HCT116 (cell line): ENCODE results near the gene AOPEP. TPM values are rescaled to one million over a fixed set of nuclear protein-coding genes. Genes with fewer than 3 reads are reported as not detected.
A peak's percentile ranks its signal among the peaks of the same experiment; 100 is the strongest.

ENCODE experiments used
- ATAC-seq: fragments of 200-7000 bp; cut with Tn5 transposase; 2 replicates; pipeline ENCODE4 v1.9.1; 2020; ENCODE audit warnings: mild to moderate bottlenecking, moderate library complexity
- BruUV-seq: library from RNA; stranded (reverse); fragments of 400-500 nt; replicated peaks from 2 replicates; lab custom pipeline; 2021; lab: Mats Ljungman, UMichigan
- CTCF ChIA-PET: fragments of 300-600 bp; sonication (Branson Sonifier 250); formaldehyde crosslinking; loops from one replicate; lab custom pipeline; 2021; ENCODE audit warnings: antibody characterized with exemption; lab: Charles Lee
- POLR2A ChIA-PET: fragments of 300-600, 350-600 bp; sonication (Branson Sonifier 250); formaldehyde crosslinking; loops from one replicate; lab custom pipeline; 2021; ENCODE audit warnings: antibody characterized with exemption; lab: Charles Lee
- RAD21 ChIA-PET, 2 experiments: fragments of 300-600 bp; sonication (Branson Sonifier 250); formaldehyde crosslinking; loops; one replicate each; lab custom pipeline; 2023; ENCODE audit warnings: low total read pairs in 2 of 2; ENCODE audit not compliant: uncharacterized antibody in 2 of 2, unreplicated experiment in 2 of 2, low non-redundant PET in 1 of 2; lab: Charles Lee
- DNase-seq: peaks from one replicate; pipeline ENCODE4 v3.0.0-alpha.2; 2010; ENCODE audit warnings: low read depth, low spot score
- H2AFZ ChIP-seq: fragments of 200-600 bp; shearing (Covaris generic), sonication (generic); 2 replicates; pipeline ENCODE4 v1.6.1; 2017; ENCODE audit warnings: low read depth, mixed run types, mixed read lengths, antibody characterized with exemption, low read length; ENCODE audit not compliant: poor library complexity, severe bottlenecking
- H3K27ac ChIP-seq: 2 replicates; pipeline ENCODE4 v1.5.1; 2012; ENCODE audit warnings: low read depth, low read length
- H3K27me3 ChIP-seq: fragments of 200-600 bp; sonication (generic); 2 replicates; pipeline ENCODE4 v1.6.1; 2016; ENCODE audit warnings: mixed run types, low read length, mixed read lengths; ENCODE audit not compliant: insufficient read depth
- H3K36me3 ChIP-seq, 2 experiments: fragments of 200-500 bp in 1 of 2; fragments of 200-600 bp in 1 of 2; sonication (Bioruptor generic) in 1 of 2; sonication (generic) in 1 of 2; 2 replicates each; pipeline versions ENCODE4 v1.5.1 to v1.6.1; 2014 to 2016; ENCODE audit warnings: low read length in 2 of 2, inconsistent platforms in 1 of 2, mixed read lengths in 1 of 2, mixed run types in 1 of 2; ENCODE audit not compliant: insufficient read depth in 2 of 2, control insufficient read depth in 1 of 2
- H3K4me1 ChIP-seq, 2 experiments: fragments of 200-600 bp in 1 of 2; sonication (generic) in 1 of 2; 2 replicates each; pipeline versions ENCODE4 v1.5.1 to v1.6.1; 2012 to 2017; ENCODE audit warnings: low read length in 2 of 2, inconsistent platforms in 1 of 2, mild to moderate bottlenecking in 1 of 2, mixed read lengths in 1 of 2, mixed run types in 1 of 2, moderate library complexity in 1 of 2; ENCODE audit not compliant: insufficient read depth in 2 of 2, control insufficient read depth in 1 of 2
- H3K4me2 ChIP-seq: fragments of 200-600 bp; sonication (generic); 2 replicates; pipeline ENCODE4 v1.6.1; 2017; ENCODE audit warnings: mixed run types, low read length, mixed read lengths
- H3K4me3 ChIP-seq, 2 experiments: fragments of 200-600 bp in 1 of 2; sonication (generic) in 1 of 2; replicated peaks in 1 of 2; 2 replicates each; pipeline ENCODE4 v1.5.1; 2011 to 2016; ENCODE audit warnings: low read length in 2 of 2, control low read depth in 1 of 2, low read depth in 1 of 2, mild to moderate bottlenecking in 1 of 2, mixed read lengths in 1 of 2, mixed run types in 1 of 2
- H3K79me2 ChIP-seq: fragments of 200-600 bp; sonication (generic); 2 replicates; pipeline ENCODE4 v1.6.1; 2017; ENCODE audit warnings: mild to moderate bottlenecking, mixed run types, low read length, moderate library complexity, mixed read lengths; ENCODE audit not compliant: insufficient read depth
- H3K9ac ChIP-seq: fragments of 200-600 bp; sonication (generic); 2 replicates; pipeline ENCODE4 v1.6.1; 2016; ENCODE audit warnings: low read length, mixed read lengths
- H3K9me2 ChIP-seq: fragments of 200-600 bp; sonication (generic), shearing (Covaris generic); 2 replicates; pipeline ENCODE4 v1.6.1; 2017; ENCODE audit warnings: mixed run types, mild to moderate bottlenecking, moderate library complexity; ENCODE audit not compliant: insufficient read depth
- H3K9me3 ChIP-seq, 2 experiments: fragments of 200-500 bp in 1 of 2; fragments of 200-600 bp in 1 of 2; sonication (Bioruptor generic) in 1 of 2; sonication (generic) in 1 of 2; 2 replicates each; pipeline ENCODE4 v1.6.1; 2014 to 2017; ENCODE audit warnings: low read length in 2 of 2, mixed read lengths in 2 of 2, inconsistent platforms in 1 of 2, low read depth in 1 of 2, mild to moderate bottlenecking in 1 of 2, mixed run types in 1 of 2, moderate library complexity in 1 of 2; ENCODE audit not compliant: control insufficient read depth in 1 of 2, insufficient read depth in 1 of 2
- H4K20me1 ChIP-seq: fragments of 200-600 bp; sonication (generic), shearing (Covaris generic); 2 replicates; pipeline ENCODE4 v1.6.1; 2017; ENCODE audit warnings: mixed run types, mild to moderate bottlenecking, moderate library complexity; ENCODE audit not compliant: insufficient read depth
- CBX3 ChIP-seq: IDR thresholded peaks from 2 replicates; pipeline ENCODE4 v1.6.1; 2012; ENCODE audit warnings: low read depth
- CEBPB ChIP-seq: IDR thresholded peaks from 2 replicates; pipeline ENCODE4 v1.6.1; 2012; ENCODE audit warnings: low read depth
- ELF1 ChIP-seq: IDR thresholded peaks from 2 replicates; pipeline ENCODE4 v1.6.1; 2012; ENCODE audit warnings: low read depth, borderline replicate concordance
- EZH2 ChIP-seq: fragments of 200-600 bp; sonication (generic); IDR thresholded peaks from 2 replicates; pipeline ENCODE4 v1.6.1; 2017; ENCODE audit warnings: antibody characterized with exemption, mixed run types
- EZH2phosphoT487 ChIP-seq: fragments of 200-600 bp; IDR thresholded peaks from 2 replicates; pipeline ENCODE4 v1.6.1; 2018; ENCODE audit warnings: antibody characterized with exemption, borderline replicate concordance
- FOSL1 ChIP-seq: IDR thresholded peaks from 2 replicates; pipeline ENCODE4 v1.6.1; 2012; ENCODE audit warnings: low read depth
- JUND ChIP-seq: IDR thresholded peaks from 2 replicates; pipeline ENCODE4 v1.6.1; 2012
- POLR2A ChIP-seq: IDR thresholded peaks from 2 replicates; pipeline ENCODE4 v1.7.0; 2011; ENCODE audit warnings: borderline replicate concordance; ENCODE audit not compliant: insufficient read depth, insufficient read length; ENCODE audit errors: extremely low read depth
- RAD21 ChIP-seq: IDR thresholded peaks from 2 replicates; pipeline ENCODE4 v1.6.1; 2012; ENCODE audit warnings: low read depth, mild to moderate bottlenecking
- SIN3A ChIP-seq: IDR thresholded peaks from 2 replicates; pipeline ENCODE4 v1.6.1; 2012; ENCODE audit warnings: low read depth
- SRF ChIP-seq: IDR thresholded peaks from 2 replicates; pipeline ENCODE4 v1.6.1; 2012; ENCODE audit warnings: low read depth
- ZFX ChIP-seq: fragments of 450-650 bp; IDR thresholded peaks from 2 replicates; pipeline ENCODE4 v1.6.1; 2017
- ZNF274 ChIP-seq: fragments of 200-500 bp; sonication (Bioruptor generic); IDR thresholded peaks from 2 replicates; pipeline ENCODE4 v1.6.1; 2014; ENCODE audit warnings: mild to moderate bottlenecking, low read depth, low read length, inconsistent platforms
- intact Hi-C: fragments of 100-400 bp; cut with micrococcal nuclease; formaldehyde crosslinking; loops from 2 replicates; pipeline ENCODE4 v1.10.0; 2022
- total RNA-seq: library from RNA; stranded (reverse); gene quantifications from one replicate; pipeline ENCODE4 v1.2.1, GENCODE V29; 2021; ENCODE audit not compliant: unreplicated experiment
- TF ChIP-seq, protein P1 (sequence below): IDR thresholded peaks from 2 replicates; pipeline ENCODE4 v1.6.1; 2012
- TF ChIP-seq, protein P2 (sequence below): IDR thresholded peaks from 2 replicates; pipeline ENCODE4 v1.6.1; 2011; ENCODE audit warnings: mild to moderate bottlenecking, low read length, moderate library complexity; ENCODE audit not compliant: insufficient replicate concordance; ENCODE audit errors: extremely low read depth
- TF ChIP-seq, protein P3 (sequence below): IDR thresholded peaks from 2 replicates; pipeline ENCODE4 v1.6.1; 2012; ENCODE audit warnings: low read depth

The AOPEP gene
- total RNA-seq, 1 experiment from 2014 or later: 15.1 TPM

DNA sequence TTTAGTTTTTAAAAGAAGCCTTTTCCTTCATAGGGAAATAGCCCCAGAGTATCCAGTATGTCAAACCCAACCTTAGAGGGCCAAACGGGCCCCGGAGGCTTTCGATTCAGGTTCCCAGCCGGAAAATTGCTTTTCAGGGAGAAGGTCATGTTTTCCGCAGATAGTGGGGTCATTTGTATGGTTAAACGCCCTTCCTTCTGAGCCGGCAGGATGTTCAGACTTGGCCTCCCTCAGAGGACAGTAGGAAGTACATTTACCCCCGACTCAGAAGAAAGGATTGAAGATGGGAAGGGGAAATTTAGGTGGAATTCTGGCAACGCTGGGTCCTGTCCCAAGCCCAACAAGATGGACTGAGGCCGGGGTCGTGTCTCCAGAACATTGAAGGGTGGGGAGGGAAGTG is 195.2 kb downstream of the AOPEP start:
- Histone ChIP-seq H3K9me2 (no peaks in the 10 kb centered on the region), H3K4me2 (peak overlapping the region; percentile 80), H3K9me3 (no peaks in the 10 kb centered on the region), H3K27me3 (no peaks in the 10 kb centered on the region), H3K36me3 (no peaks in the 10 kb centered on the region), H3K9ac (peak overlapping the region; percentile 36)
- ChIA-PET RAD21 (no interaction called here), CTCF (no interaction called here), POLR2A (no interaction called here)
- intact Hi-C loops: no loop called here
- no peak for ATAC-seq
- DNase-seq: no peak
- TF ChIP-seq POLR2A: no peak
- TF ChIP-seq CEBPB: no peak
- no peak for TF ChIP-seq ZNF274
- no peak for TF ChIP-seq FOSL1
- no peak for TF ChIP-seq JUND
- TF ChIP-seq RAD21: no peak
- no peak for TF ChIP-seq ZFX
- TF ChIP-seq, protein P1, sequence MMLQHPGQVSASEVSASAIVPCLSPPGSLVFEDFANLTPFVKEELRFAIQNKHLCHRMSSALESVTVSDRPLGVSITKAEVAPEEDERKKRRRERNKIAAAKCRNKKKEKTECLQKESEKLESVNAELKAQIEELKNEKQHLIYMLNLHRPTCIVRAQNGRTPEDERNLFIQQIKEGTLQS: no peak
- no peak for TF ChIP-seq SIN3A
- TF ChIP-seq, all 23 proteins: peak for 0
- Histone ChIP-seq H4K20me1 (no peaks in the 10 kb centered on the region), H3K27ac (peak overlapping the region; percentile 38; the same call in 1 of the 2 replicates), H3K79me2 (no peaks in the 10 kb centered on the region), H2AFZ (no peak overlapping the region), H3K4me1 (peaks cover 61 to 65% of the 10 kb centered on the region in 2 experiments), H3K4me3 (no peak overlapping the region)
- BruUV-seq: no TSS peak

DNA sequence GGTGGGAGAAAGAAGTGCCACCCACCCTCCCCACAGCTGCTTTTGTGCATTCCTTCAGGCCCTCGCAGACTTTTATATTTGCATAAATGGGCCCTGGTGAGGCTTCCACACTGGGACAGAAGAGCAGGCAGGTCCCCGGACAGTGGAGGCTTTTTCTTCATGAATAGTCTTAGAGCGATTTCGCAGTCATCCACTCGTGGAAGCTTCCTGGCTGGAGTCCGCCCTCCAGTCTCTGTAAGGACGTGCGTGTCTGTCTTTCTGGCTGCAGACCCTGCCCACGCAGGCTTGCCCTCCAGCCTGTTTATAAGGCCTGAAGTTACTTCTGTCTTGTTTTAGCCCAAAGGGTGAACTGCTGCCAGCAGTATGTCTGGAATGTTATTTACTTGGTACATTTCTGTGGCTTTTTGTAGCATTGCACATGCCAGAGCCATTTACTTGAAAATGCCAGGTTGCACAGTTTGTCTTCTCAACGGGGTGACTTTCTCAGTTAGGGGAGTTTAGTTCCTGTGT is 195.7 kb downstream of the AOPEP start:
- RAD21 ChIA-PET: no interaction called here
- Histone ChIP-seq H2AFZ (no peak overlapping the region), H3K9me2 (no peaks in the 10 kb centered on the region), H3K79me2 (no peaks in the 10 kb centered on the region), H3K4me1 (peaks cover 57 to 60% of the 10 kb centered on the region in 2 experiments), H3K27ac (peak overlapping the region; percentile 16; the same call in 1 of the 2 replicates), H3K27me3 (no peaks in the 10 kb centered on the region), H3K4me2 (peak overlapping the region; percentile 80), H3K9me3 (no peaks in the 10 kb centered on the region), H3K36me3 (no peaks in the 10 kb centered on the region), H4K20me1 (no peaks in the 10 kb centered on the region), H3K4me3 (0 out of 4 replicates have a peak overlapping the region, but pooled peaks of 1 of the 2 experiments have one; percentile 2), H3K9ac (peak overlapping the region; percentile 36)
- CTCF ChIA-PET: no interaction called here
- intact Hi-C loops: no loop called here
- no TSS peak for BruUV-seq
- POLR2A ChIA-PET: no interaction called here
- ATAC-seq (no peak), DNase-seq (no peak)
- TF ChIP-seq FOSL1: no peak
- TF ChIP-seq, protein P2, sequence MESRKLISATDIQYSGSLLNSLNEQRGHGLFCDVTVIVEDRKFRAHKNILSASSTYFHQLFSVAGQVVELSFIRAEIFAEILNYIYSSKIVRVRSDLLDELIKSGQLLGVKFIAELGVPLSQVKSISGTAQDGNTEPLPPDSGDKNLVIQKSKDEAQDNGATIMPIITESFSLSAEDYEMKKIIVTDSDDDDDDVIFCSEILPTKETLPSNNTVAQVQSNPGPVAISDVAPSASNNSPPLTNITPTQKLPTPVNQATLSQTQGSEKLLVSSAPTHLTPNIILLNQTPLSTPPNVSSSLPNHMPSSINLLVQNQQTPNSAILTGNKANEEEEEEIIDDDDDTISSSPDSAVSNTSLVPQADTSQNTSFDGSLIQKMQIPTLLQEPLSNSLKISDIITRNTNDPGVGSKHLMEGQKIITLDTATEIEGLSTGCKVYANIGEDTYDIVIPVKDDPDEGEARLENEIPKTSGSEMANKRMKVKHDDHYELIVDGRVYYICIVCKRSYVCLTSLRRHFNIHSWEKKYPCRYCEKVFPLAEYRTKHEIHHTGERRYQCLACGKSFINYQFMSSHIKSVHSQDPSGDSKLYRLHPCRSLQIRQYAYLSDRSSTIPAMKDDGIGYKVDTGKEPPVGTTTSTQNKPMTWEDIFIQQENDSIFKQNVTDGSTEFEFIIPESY: no peak
- no peak for TF ChIP-seq JUND
- no peak for TF ChIP-seq EZH2
- no peak for TF ChIP-seq EZH2phosphoT487
- TF ChIP-seq ZFX: no peak
- no peak for TF ChIP-seq ELF1
- no peak for TF ChIP-seq POLR2A
- TF ChIP-seq, protein P3, sequence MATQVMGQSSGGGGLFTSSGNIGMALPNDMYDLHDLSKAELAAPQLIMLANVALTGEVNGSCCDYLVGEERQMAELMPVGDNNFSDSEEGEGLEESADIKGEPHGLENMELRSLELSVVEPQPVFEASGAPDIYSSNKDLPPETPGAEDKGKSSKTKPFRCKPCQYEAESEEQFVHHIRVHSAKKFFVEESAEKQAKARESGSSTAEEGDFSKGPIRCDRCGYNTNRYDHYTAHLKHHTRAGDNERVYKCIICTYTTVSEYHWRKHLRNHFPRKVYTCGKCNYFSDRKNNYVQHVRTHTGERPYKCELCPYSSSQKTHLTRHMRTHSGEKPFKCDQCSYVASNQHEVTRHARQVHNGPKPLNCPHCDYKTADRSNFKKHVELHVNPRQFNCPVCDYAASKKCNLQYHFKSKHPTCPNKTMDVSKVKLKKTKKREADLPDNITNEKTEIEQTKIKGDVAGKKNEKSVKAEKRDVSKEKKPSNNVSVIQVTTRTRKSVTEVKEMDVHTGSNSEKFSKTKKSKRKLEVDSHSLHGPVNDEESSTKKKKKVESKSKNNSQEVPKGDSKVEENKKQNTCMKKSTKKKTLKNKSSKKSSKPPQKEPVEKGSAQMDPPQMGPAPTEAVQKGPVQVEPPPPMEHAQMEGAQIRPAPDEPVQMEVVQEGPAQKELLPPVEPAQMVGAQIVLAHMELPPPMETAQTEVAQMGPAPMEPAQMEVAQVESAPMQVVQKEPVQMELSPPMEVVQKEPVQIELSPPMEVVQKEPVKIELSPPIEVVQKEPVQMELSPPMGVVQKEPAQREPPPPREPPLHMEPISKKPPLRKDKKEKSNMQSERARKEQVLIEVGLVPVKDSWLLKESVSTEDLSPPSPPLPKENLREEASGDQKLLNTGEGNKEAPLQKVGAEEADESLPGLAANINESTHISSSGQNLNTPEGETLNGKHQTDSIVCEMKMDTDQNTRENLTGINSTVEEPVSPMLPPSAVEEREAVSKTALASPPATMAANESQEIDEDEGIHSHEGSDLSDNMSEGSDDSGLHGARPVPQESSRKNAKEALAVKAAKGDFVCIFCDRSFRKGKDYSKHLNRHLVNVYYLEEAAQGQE: no peak
- no peak for TF ChIP-seq RAD21
- no peak for TF ChIP-seq CBX3
- TF ChIP-seq SRF: no peak
